A673 (cell line): ENCODE results near the gene SMIM35. TPM values are rescaled to one million over a fixed set of nuclear protein-coding genes. Genes with fewer than 3 reads are reported as not detected.

Source experiments
- BruUV-seq: library from RNA; stranded (reverse); fragments of 400-500 nt; replicated peaks from 2 replicates; lab custom pipeline; 2021; lab: Mats Ljungman, UMichigan
- CTCF ChIA-PET: fragments of 300-600 bp; sonication (Branson Sonifier 250); formaldehyde crosslinking; loops from one replicate; lab custom pipeline; 2022; ENCODE audit warnings: antibody characterized with exemption; lab: Charles Lee
- POLR2A ChIA-PET: fragments of 300-600 bp; sonication (Branson Sonifier 250); formaldehyde crosslinking; loops from one replicate; lab custom pipeline; 2022; ENCODE audit warnings: antibody characterized with exemption; ENCODE audit not compliant: low non-redundant PET; lab: Charles Lee
- DNase-seq: peaks from one replicate; pipeline ENCODE4 v3.0.0-alpha.2; 2015; ENCODE audit warnings: low spot score
- H3K27ac ChIP-seq: fragments of 200-600 bp; sonication (generic); 2 replicates; pipeline ENCODE4 v1.5.1; 2016; ENCODE audit warnings: mixed run types, low read depth, mild to moderate bottlenecking, mixed read lengths, antibody characterized with exemption, low read length; ENCODE audit not compliant: poor library complexity, severe bottlenecking
- H3K27me3 ChIP-seq: fragments of 200-600 bp; sonication (generic); replicated peaks from 2 replicates; pipeline ENCODE4 v1.6.1; 2017; ENCODE audit warnings: mixed run types, low read depth, mild to moderate bottlenecking, mixed read lengths, antibody characterized with exemption, low read length; ENCODE audit not compliant: insufficient read depth, poor library complexity
- H3K36me3 ChIP-seq: fragments of 200-600 bp; sonication (generic); 2 replicates; pipeline ENCODE4 v1.6.1; 2016; ENCODE audit warnings: mixed run types, mild to moderate bottlenecking, mixed read lengths, antibody characterized with exemption, low read length; ENCODE audit not compliant: insufficient read depth, poor library complexity, severe bottlenecking
- H3K4me1 ChIP-seq: fragments of 200-600 bp; sonication (generic); 2 replicates; pipeline ENCODE4 v1.6.1; 2017; ENCODE audit warnings: mixed run types, mild to moderate bottlenecking, mixed read lengths, antibody characterized with exemption, low read length; ENCODE audit not compliant: insufficient read depth, poor library complexity, severe bottlenecking
- H3K4me3 ChIP-seq: fragments of 200-600 bp; sonication (generic); 2 replicates; pipeline ENCODE4 v1.5.1; 2016; ENCODE audit warnings: low read depth, mixed run types, mild to moderate bottlenecking, mixed read lengths, low read length; ENCODE audit not compliant: poor library complexity, severe bottlenecking
- H3K9me3 ChIP-seq: fragments of 200-600 bp; sonication (generic); 2 replicates; pipeline ENCODE4 v1.6.1; 2016; ENCODE audit warnings: mixed run types, low read depth, mild to moderate bottlenecking, mixed read lengths, antibody characterized with exemption, low read length; ENCODE audit not compliant: poor library complexity, severe bottlenecking
- EZH2 ChIP-seq: fragments of 200-600 bp; sonication (generic); IDR thresholded peaks from 2 replicates; pipeline ENCODE4 v1.6.1; 2017; ENCODE audit warnings: borderline replicate concordance, low read depth, mild to moderate bottlenecking, mixed read lengths, antibody characterized with exemption, low read length; ENCODE audit not compliant: poor library complexity, severe bottlenecking
- intact Hi-C: fragments of 100-400 bp; cut with micrococcal nuclease; formaldehyde crosslinking; loops from one replicate; pipeline ENCODE4 v1.10.0; 2022; ENCODE audit not compliant: unreplicated experiment
- total RNA-seq: library from RNA; stranded (reverse); gene quantifications from 2 replicates; pipeline ENCODE4 v1.2.3, GENCODE V29; 2021
- TF ChIP-seq, protein P1 (sequence below): fragments of 300-800, 200-600 bp; sonication (generic); conservative IDR thresholded peaks from 2 replicates; pipeline ENCODE4 v1.5.1; 2017; ENCODE audit warnings: low read depth, mild to moderate bottlenecking, antibody characterized with exemption, low read length, moderate library complexity, mixed read lengths

SMIM35 gene
- total RNA-seq, 1 experiment from 2014 or later = not detected

DNA sequence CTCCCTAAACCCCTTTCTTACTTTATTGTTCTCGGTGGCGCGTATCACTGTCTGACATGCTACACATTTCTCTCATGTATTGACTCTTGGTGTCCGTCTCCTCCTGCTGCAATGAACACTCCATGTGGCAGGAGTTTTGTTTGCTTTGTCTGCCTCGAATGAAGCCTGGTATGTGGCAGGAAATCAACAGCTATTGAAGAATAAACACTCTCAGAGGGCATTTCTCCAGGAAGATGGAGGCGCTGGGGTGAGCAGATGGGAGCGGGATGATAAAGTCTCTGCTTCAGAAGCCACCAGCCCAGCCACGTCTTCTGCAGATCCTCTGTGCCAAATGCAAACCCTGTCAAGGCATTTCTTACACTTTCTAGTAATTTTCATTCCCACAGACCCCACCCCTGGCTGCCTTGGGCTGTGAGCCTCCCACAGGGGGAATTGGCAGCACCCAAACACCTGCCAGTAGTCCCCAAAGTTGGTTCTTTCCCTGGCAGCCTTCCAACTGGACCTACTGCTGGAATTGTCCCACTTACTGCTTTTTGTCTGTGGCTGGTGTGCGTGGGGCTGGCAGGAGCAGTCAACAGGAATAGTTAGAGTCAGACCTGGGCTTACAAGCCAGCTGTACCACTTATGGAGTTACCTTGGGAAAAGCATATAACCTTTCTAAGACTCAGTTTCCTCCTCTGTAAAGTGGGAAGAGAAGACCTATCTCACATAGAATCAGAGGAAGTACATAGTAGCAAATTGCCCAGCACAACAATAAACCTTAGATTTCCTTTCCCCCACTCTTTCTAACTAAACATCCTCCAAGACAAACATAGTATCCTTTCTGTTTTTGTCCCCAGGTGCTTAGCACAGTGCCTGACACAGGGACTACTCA lies 113.9 kb downstream of the SMIM35 start:
- Histone ChIP-seq H3K36me3 (no peaks in the 10 kb centered on the region), H3K4me1 (no peaks in the 10 kb centered on the region), H3K9me3 (no peaks in the 10 kb centered on the region), H3K27me3 (no peaks in the 10 kb centered on the region), H3K27ac (no peak overlapping the region), H3K4me3 (no peak overlapping the region)
- DNase-seq = no peak
- POLR2A ChIA-PET = no interaction called here
- intact Hi-C loops = no loop called here
- BruUV-seq = no TSS peak
- TF ChIP-seq, protein P1, sequence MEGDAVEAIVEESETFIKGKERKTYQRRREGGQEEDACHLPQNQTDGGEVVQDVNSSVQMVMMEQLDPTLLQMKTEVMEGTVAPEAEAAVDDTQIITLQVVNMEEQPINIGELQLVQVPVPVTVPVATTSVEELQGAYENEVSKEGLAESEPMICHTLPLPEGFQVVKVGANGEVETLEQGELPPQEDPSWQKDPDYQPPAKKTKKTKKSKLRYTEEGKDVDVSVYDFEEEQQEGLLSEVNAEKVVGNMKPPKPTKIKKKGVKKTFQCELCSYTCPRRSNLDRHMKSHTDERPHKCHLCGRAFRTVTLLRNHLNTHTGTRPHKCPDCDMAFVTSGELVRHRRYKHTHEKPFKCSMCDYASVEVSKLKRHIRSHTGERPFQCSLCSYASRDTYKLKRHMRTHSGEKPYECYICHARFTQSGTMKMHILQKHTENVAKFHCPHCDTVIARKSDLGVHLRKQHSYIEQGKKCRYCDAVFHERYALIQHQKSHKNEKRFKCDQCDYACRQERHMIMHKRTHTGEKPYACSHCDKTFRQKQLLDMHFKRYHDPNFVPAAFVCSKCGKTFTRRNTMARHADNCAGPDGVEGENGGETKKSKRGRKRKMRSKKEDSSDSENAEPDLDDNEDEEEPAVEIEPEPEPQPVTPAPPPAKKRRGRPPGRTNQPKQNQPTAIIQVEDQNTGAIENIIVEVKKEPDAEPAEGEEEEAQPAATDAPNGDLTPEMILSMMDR = no peak
- TF ChIP-seq EZH2 = no peak
- CTCF ChIA-PET = no interaction called here

DNA sequence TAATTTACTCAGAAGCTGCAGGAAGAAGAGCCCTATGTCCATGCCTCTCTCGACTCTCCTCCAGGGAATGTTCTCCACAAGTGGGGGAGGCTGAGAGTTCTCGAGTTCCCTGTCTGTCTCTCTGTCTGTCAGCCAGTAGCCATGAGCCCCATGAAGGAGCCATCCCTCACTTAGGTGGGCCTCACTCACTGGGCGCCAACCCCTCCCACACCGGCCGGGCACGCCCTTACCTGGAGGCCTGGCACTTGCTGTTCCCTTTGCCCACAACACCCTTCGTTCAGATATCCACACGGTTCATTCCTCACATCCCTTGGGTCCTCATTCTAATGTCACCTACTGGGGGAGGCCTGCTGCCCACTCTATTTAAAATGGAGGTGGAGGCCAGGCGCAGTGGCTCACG lies 114.7 kb downstream of the SMIM35 start:
- Histone ChIP-seq H3K27ac (no peak overlapping the region), H3K36me3 (no peaks in the 10 kb centered on the region), H3K9me3 (no peaks in the 10 kb centered on the region), H3K4me3 (no peak overlapping the region), H3K4me1 (no peaks in the 10 kb centered on the region), H3K27me3 (no peaks in the 10 kb centered on the region)
- DNase-seq = no peak
- intact Hi-C loops = no loop called here
- CTCF ChIA-PET = no interaction called here
- BruUV-seq = no TSS peak
- TF ChIP-seq, protein P1 = no peak
- TF ChIP-seq EZH2 = no peak
- POLR2A ChIA-PET = no interaction called here

DNA sequence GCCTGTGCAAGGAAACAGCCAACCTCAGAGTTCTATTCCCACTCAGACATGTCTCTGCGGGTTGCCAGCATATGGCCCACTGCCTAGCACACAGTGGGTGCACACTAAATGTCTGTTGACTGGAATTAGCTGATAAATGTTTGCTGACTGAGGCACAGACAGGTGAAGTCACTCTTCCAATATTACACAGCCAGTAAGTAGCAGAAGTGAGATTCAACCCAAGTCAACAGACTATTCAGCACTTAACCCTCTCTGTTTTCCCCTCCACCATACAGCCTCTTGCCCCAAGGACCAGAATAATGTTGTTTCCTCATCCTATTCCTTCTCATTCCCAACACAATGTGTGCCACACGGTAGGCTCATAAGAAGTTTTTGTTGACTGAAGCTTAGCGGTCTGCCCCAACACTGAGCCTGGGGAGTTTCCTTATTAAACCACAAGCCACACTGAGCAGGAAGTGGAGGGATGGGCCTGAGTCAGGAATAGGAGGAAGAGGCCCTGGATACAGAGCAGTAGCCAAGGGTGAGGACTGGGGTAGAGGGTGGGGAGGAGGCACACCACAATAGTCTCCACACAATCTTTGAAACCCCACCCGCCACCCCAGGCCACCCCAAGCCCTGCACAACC lies 116.3 kb downstream of the SMIM35 start:
- CTCF ChIA-PET = no interaction called here
- no peak overlapping the region for H3K4me3 ChIP-seq
- DNase-seq = no peak

More for the DNA sequence above, 116.3 kb downstream of the SMIM35 start:
- no peaks in the 10 kb centered on the region for H3K4me1 ChIP-seq
- no peaks in the 10 kb centered on the region for H3K27me3 ChIP-seq
- intact Hi-C loops = no loop called here
- no peak overlapping the region for H3K27ac ChIP-seq
- H3K36me3 ChIP-seq = no peaks in the 10 kb centered on the region
- POLR2A ChIA-PET = no interaction called here
- H3K9me3 ChIP-seq = no peaks in the 10 kb centered on the region
- TF ChIP-seq, protein P1 = no peak
- TF ChIP-seq EZH2 = no peak
- no TSS peak for BruUV-seq
